Gastrocnemius medialis (tissue), 4 donors: ENCODE results near the gene FXYD4. TPM values are rescaled to one million over a fixed set of nuclear protein-coding genes. Genes with fewer than 3 reads are reported as not detected.
A peak's percentile ranks its signal among the peaks of the same experiment; 100 is the strongest.

ENCODE experiments used
- ATAC-seq, 2 donors: fragments of 150-250 bp; one replicate each; pipeline ENCODE4 v1.9.1; 2016
- DNase-seq, 2 donors: peaks; one replicate each; pipeline ENCODE4 v3.0.0-alpha.2; 2019
- H3K27ac ChIP-seq, 4 donors: fragments of 200-600 bp; sonication (generic); 1 replicate in 1 of 4; 2 replicates in 3 of 4; pipeline ENCODE4 v1.5.1; 2016 to 2018; ENCODE audit warnings: mild to moderate bottlenecking in 2 of 4, moderate library complexity in 1 of 4
- H3K27me3 ChIP-seq, 3 donors: fragments of 200-600 bp; sonication (generic) in 2 of 3; 1 replicate in 1 of 3; 2 replicates in 2 of 3; pipeline versions ENCODE4 v1.5.1 to v1.6.0; 2016 to 2019; ENCODE audit warnings: mild to moderate bottlenecking in 1 of 3, moderate library complexity in 1 of 3
- H3K36me3 ChIP-seq, 2 donors: fragments of 200-600 bp; sonication (generic) in 1 of 2; one replicate each; pipeline ENCODE4 v1.5.1; 2017 to 2018
- H3K4me1 ChIP-seq, 2 donors: fragments of 200-600 bp; sonication (generic) in 1 of 2; one replicate each; pipeline ENCODE4 v1.5.1; 2016 to 2017; ENCODE audit warnings: mild to moderate bottlenecking in 2 of 2
- H3K4me3 ChIP-seq, 4 donors: fragments of 200-600 bp; sonication (generic) in 3 of 4; 1 replicate in 1 of 4; 2 replicates in 3 of 4; pipeline ENCODE4 v1.5.1; 2016 to 2019; ENCODE audit warnings: mild to moderate bottlenecking in 2 of 4
- H3K9me3 ChIP-seq, 3 donors: fragments of 200-600 bp; sonication (generic) in 2 of 3; 1 replicate in 1 of 3; 2 replicates in 2 of 3; pipeline ENCODE4 v1.5.1; 2016 to 2019
- CTCF ChIP-seq, 5 experiments: fragments of 450-650 bp in 3 of 5; fragments of 200-600 bp in 2 of 5; sonication (generic) in 2 of 5; IDR thresholded peaks in 4 of 5; conservative IDR thresholded peaks in 1 of 5; 1 replicate in 4 of 5; 2 replicates in 1 of 5; pipeline ENCODE4 v1.5.1; 2016 to 2019; ENCODE audit warnings: antibody characterized with exemption in 5 of 5, mild to moderate bottlenecking in 3 of 5, moderate library complexity in 3 of 5
- POLR2A ChIP-seq, 2 donors: fragments of 450-650 bp; IDR thresholded peaks; one replicate each; pipeline ENCODE4 v1.6.1; 2017; ENCODE audit warnings: antibody characterized with exemption in 2 of 2, mild to moderate bottlenecking in 2 of 2, moderate library complexity in 2 of 2
- in situ Hi-C, 4 donors: fragments of 200-750 bp; cut with MboI; loops; one replicate each; pipeline versions ENCODE4 v1.15.0 to v1.8.0; 2017; ENCODE audit warnings: low sequenced_read_pairs in 4 of 4
- intact Hi-C: fragments of 100-400 bp; cut with DNase I; formaldehyde crosslinking; loops from one replicate; pipeline ENCODE4 v1.15.1; 2023; ENCODE audit warnings: low total_unique reads
- total RNA-seq, 4 donors: library from RNA; depleted of rRNA; stranded (reverse); fragments of >200 nt; gene quantifications; one replicate each; pipeline versions ENCODE4 v1.1.0 to v1.2.3, GENCODE V29; 2016

FXYD4 gene
- total RNA-seq, 4 donors from 2014 or later, result not detected

GRCh38 chr10:43343126-43343525 is 28.3 kb upstream of the FXYD4 start:
- intact Hi-C loops, result no loop called here
- Histone ChIP-seq H3K36me3 (no peaks in the 10 kb centered on the region), H3K27ac (no peak overlapping the region), H3K27me3 (peaks cover 0 to 6% (median 0%) of the 10 kb centered on the region in 3 donors), H3K4me1 (no peaks in the 10 kb centered on the region), H3K9me3 (no peaks in the 10 kb centered on the region), H3K4me3 (no peak overlapping the region)
- DNase-seq (no peak), ATAC-seq (no peak)
- no peak for TF ChIP-seq POLR2A (IDR thresholded peaks at IDR 0.05)
- in situ Hi-C loops, result no loop called here

- Histone ChIP-seq H3K9me3 (no peaks in the 10 kb centered on the region), H3K36me3 (no peaks in the 10 kb centered on the region), H3K4me1 (no peaks in the 10 kb centered on the region), H3K27me3 (no peaks in the 10 kb centered on the region), H3K27ac (no peak overlapping the region), H3K4me3 (no peak overlapping the region)
- intact Hi-C loops, result no loop called here
- in situ Hi-C loops, result no loop called here
- no peak for TF ChIP-seq POLR2A (IDR thresholded peaks at IDR 0.05)
- no peak for TF ChIP-seq CTCF (IDR thresholded peaks at IDR 0.05 in 4 of 5, conservative IDR thresholded peaks at IDR 0.05 in 1 of 5)
- ATAC-seq (no peak), DNase-seq (no peak)
Observed at GRCh38 chr10:43344051-43344450, 27.4 kb upstream of the FXYD4 start.

- no peak for DNase-seq
- H3K27ac ChIP-seq, result no peak overlapping the region
- H3K9me3 ChIP-seq, result no peaks in the 10 kb centered on the region
- no peaks in the 10 kb centered on the region for H3K4me1 ChIP-seq
- H3K27me3 ChIP-seq, result peaks cover 0 to 10% (median 8%) of the 10 kb centered on the region in 3 donors
- intact Hi-C loops (loop anchor here (2.0 kb wide), 1 partner anchor 55 kb away; no protein-coding TSS in a partner anchor), in situ Hi-C loops (no loop called here)
- TF ChIP-seq POLR2A (IDR thresholded peaks at IDR 0.05) (no peak), CTCF (IDR thresholded peaks at IDR 0.05 in 4 of 5, conservative IDR thresholded peaks at IDR 0.05 in 1 of 5) (no peak)
- ATAC-seq, result no peak
- no peaks in the 10 kb centered on the region for H3K36me3 ChIP-seq
- no peak overlapping the region for H3K4me3 ChIP-seq
Observed at GRCh38 chr10:43347997-43348396, 23.4 kb upstream of the FXYD4 start.

GRCh38 chr10:43348511-43349312 is 22.7 kb upstream of the FXYD4 start:
- in situ Hi-C loops (no loop called here), intact Hi-C loops (loop anchor here (2.0 kb wide), 1 partner anchor 56 kb away; no protein-coding TSS in a partner anchor)
- peak; percentile 48 to 59 for DNase-seq
- Histone ChIP-seq H3K4me3 (no peak overlapping the region), H3K36me3 (no peaks in the 10 kb centered on the region), H3K9me3 (no peaks in the 10 kb centered on the region), H3K27me3 (peaks cover 0 to 10% (median 8%) of the 10 kb centered on the region in 3 donors), H3K27ac (no peak overlapping the region), H3K4me1 (no peaks in the 10 kb centered on the region)
- ATAC-seq, result peak; percentile 66 to 96
- no peak for TF ChIP-seq POLR2A (IDR thresholded peaks at IDR 0.05)
- TF ChIP-seq CTCF (IDR thresholded peaks at IDR 0.05 in 4 of 5, conservative IDR thresholded peaks at IDR 0.05 in 1 of 5), result peak; percentile 41 to 82 (median 67)

GRCh38 chr10:43350156-43350555 is 21.3 kb upstream of the FXYD4 start:
- TF ChIP-seq POLR2A (IDR thresholded peaks at IDR 0.05) (no peak), CTCF (IDR thresholded peaks at IDR 0.05 in 4 of 5, conservative IDR thresholded peaks at IDR 0.05 in 1 of 5) (no peak)
- Histone ChIP-seq H3K27ac (no peak overlapping the region), H3K4me3 (no peak overlapping the region), H3K9me3 (no peaks in the 10 kb centered on the region), H3K36me3 (no peaks in the 10 kb centered on the region), H3K4me1 (no peaks in the 10 kb centered on the region), H3K27me3 (peaks cover 0 to 10% (median 8%) of the 10 kb centered on the region in 3 donors)
- intact Hi-C loops, result no loop called here
- in situ Hi-C loops, result loop anchor here in 1 of 4 donors (10.0 kb wide), 1 partner anchor 55 kb away; no protein-coding TSS in a partner anchor
- ATAC-seq (no peak), DNase-seq (no peak)
